ENCODE data around the gene ABITRAM. TPM values are rescaled to one million over a fixed set of nuclear protein-coding genes. Genes with fewer than 3 reads are reported as not detected.

Gene ABITRAM
- total RNA-seq, 4 donors from 2014 or later, result 6.3 to 11.2 (median 9.4) TPM

- H3K36me3 ChIP-seq, result peaks cover 0 to 15% (median 10%) of the 10 kb centered on the region in 4 donors
- no peaks in the 10 kb centered on the region for H3K9me3 ChIP-seq
- intact Hi-C loops (cut with DNase I), result loop anchor here (5.0 kb wide), 1 partner anchor 58 kb away; the partner anchor contains the start of gene CTNNAL1
- H3K27me3 ChIP-seq, result no peaks in the 10 kb centered on the region
- 2% methylated on average over 3 of the region's 3 CpGs for WGBS
- peak overlapping the region in 3 of 4 donors; percentile 50 to 57 (median 55) for H3K27ac ChIP-seq (replicated peaks in 1 of 4)
- H3K4me3 ChIP-seq, result no peak overlapping the region
- H3K4me1 ChIP-seq, result peaks cover 7 to 12% (median 10%) of the 10 kb centered on the region in 4 donors
- DNase-seq (ENCODE audit: extremely low spot score), result no peak
- TF ChIP-seq CTCF (IDR thresholded peaks at IDR 0.05) (peak; percentile 64 to 70 (median 64)), POLR2AphosphoS5 (IDR thresholded peaks at IDR 0.05) (no peak)
Observed at GRCh38 chr9:108953983-108954574, 19.9 kb downstream of the ABITRAM start.

GRCh38 chr9:108956022-108956630 is 21.9 kb downstream of the ABITRAM start:
- H3K27ac ChIP-seq (replicated peaks in 1 of 4), result no peak overlapping the region
- TF ChIP-seq POLR2AphosphoS5 (IDR thresholded peaks at IDR 0.05) (no peak), CTCF (IDR thresholded peaks at IDR 0.05) (no peak)
- peaks cover 9 to 22% (median 14%) of the 10 kb centered on the region in 4 donors for H3K4me1 ChIP-seq
- 91% methylated on average over 4 of the region's 4 CpGs for WGBS
- no peaks in the 10 kb centered on the region for H3K27me3 ChIP-seq
- no peak overlapping the region for H3K4me3 ChIP-seq
- no peaks in the 10 kb centered on the region for H3K9me3 ChIP-seq
- intact Hi-C loops (cut with DNase I), result no loop called here
- peaks cover 0 to 15% (median 7%) of the 10 kb centered on the region in 4 donors for H3K36me3 ChIP-seq
- no peak for DNase-seq (ENCODE audit: extremely low spot score)

- Histone ChIP-seq H3K27me3 (no peaks in the 10 kb centered on the region), H3K4me3 (no peak overlapping the region), H3K36me3 (peaks cover 0 to 10% (median 6%) of the 10 kb centered on the region in 4 donors), H3K9me3 (no peaks in the 10 kb centered on the region), H3K4me1 (peaks cover 11 to 22% (median 16%) of the 10 kb centered on the region in 4 donors), H3K27ac (replicated peaks in 1 of 4) (no peak overlapping the region)
- DNase-seq (ENCODE audit: extremely low spot score), result no peak
- TF ChIP-seq POLR2AphosphoS5 (IDR thresholded peaks at IDR 0.05) (no peak), CTCF (IDR thresholded peaks at IDR 0.05) (no peak), POLR2A (IDR thresholded peaks at IDR 0.05; ENCODE audit: low read depth) (no peak), EP300 (IDR thresholded peaks at IDR 0.05) (no peak)
- intact Hi-C loops (cut with DNase I), result no loop called here
Observed at GRCh38 chr9:108956631-108957026, 22.4 kb downstream of the ABITRAM start.

- H3K4me3 ChIP-seq, result no peak overlapping the region
- H3K4me1 ChIP-seq, result peaks cover 0 to 11% (median 9%) of the 10 kb centered on the region in 4 donors
- TF ChIP-seq POLR2AphosphoS5 (IDR thresholded peaks at IDR 0.05), result no peak
- TF ChIP-seq POLR2A (IDR thresholded peaks at IDR 0.05; ENCODE audit: low read depth), result no peak
- no peak for TF ChIP-seq EP300 (IDR thresholded peaks at IDR 0.05)
- no peak for TF ChIP-seq CTCF (IDR thresholded peaks at IDR 0.05)
- H3K27ac ChIP-seq (replicated peaks in 1 of 4), result no peak overlapping the region
- DNase-seq (ENCODE audit: extremely low spot score), result no peak
- H3K27me3 ChIP-seq, result no peaks in the 10 kb centered on the region
- intact Hi-C loops (cut with DNase I), result no loop called here
- no peaks in the 10 kb centered on the region for H3K9me3 ChIP-seq
- WGBS, result 30% methylated on average over 6 of the region's 6 CpGs
- peaks cover 0 to 15% (median 3%) of the 10 kb centered on the region in 4 donors for H3K36me3 ChIP-seq
Observed at GRCh38 chr9:108960331-108960730, 26.1 kb downstream of the ABITRAM start.
